HG02759 (cell line): ENCODE data around the gene IQSEC1.
"Not testable (repeated sequence)": the region's sequence is repeated elsewhere in the genome, so short reads cannot be mapped to it uniquely, and the experiment has no call there.

ENCODE experiments used
- ATAC-seq: cut with Tn5 transposase; IDR thresholded peaks from one replicate; pipeline ENCODE4 v1.9.1; 2021; ENCODE audit warnings: mild to moderate bottlenecking, moderate library complexity; ENCODE audit not compliant: unreplicated experiment

The IQSEC1 gene

DNA sequence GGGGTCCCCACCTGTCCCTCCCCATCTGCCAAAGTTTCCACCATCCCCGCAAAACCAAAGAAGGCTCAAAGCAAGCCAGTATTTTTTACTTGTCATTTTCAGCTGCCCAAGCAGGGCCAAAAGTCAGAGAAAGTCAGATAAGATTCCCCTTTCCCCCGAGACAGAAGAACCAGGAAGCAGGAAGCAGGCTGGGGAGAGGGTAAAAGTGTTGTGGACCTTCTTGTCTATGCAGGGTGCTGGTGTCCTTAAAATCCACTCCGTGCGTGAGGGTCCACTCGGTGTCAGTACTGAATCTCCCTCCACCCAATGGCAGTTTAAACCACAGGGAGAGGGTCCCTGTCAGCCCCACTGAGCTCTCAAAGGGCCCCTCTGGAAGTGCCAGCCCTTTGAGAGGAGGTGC is 211.6 kb downstream of the IQSEC1 start:
- no peak for ATAC-seq

DNA sequence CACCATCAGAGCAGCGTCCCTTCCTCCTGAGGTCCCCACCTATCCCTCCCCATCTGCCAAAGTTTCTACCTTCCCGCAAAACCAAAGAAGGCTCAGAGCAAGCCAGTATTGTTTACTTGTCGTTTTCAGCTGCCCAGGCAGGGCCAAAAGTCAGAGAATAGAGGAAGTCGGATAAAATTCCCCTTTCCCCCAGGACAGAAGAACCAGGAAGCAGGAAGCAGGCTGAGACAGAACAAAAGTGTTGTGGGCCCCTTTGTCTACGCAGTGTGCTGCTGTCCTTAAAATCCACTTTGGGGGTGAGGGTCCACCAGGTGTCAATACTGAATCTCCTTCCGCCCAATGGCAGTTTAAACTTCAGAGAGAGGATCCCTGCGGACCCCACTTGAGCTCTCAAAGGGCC is 213.4 kb downstream of the IQSEC1 start:
- ATAC-seq, result no peak

DNA sequence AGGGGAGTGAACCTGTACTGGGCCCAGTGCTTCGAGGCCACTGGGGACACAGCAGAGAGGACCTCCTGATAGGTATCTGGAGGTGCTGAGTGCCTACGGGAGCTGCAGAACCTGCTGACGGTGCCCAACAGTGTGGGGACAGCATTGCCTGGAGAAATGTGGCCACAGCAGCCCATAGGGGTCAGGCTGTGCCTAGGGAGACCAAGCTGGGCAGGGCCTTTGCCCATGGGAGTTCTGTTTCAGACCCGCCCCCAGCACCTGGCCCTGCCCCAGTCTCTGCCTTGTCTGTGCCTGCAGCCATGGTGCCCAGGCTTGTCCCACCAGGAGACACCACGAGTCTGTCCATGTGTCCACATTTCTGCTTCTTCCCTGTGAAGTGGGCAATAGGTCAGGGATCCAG is 216.6 kb downstream of the IQSEC1 start:
- ATAC-seq, result no peak

DNA sequence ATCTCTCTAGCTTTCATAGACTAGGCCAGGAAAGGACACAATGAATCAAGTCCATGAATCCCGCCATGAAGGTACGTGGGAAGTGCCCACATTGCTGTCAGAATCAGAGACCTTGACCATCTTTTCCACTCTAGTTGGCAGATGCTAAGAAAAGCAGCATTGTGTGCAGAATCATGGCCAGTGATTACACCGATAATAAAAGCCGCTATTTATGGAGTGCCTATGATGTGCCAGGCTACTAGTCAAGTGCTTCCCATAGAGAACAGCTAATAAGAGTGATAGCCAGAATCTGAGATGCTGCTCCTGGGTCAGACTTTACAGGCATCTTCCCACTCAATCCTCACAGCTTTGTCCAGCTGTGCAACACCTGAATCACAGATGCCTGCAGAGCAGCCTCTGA is 218.7 kb downstream of the IQSEC1 start:
- no peak for ATAC-seq

DNA sequence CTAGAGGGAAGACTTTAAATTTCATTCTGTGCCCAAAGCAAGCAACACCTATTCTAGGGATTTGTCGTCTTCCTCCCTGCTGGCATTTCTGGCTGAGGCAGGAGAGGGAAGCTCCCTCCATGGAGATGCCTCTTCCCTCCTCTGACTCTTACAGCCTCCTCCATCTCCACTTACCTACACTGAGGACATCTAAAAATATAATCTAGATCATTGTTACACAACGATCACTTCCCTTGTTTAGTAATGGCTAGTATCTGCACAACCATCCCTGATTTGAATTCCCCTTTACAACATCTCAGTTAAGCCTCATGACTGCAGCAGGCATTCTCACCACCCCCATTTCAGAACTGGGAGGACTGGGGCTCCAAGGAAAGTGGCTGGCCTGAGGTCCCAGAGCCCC is 219.4 kb downstream of the IQSEC1 start:
- not testable (repeated sequence) for ATAC-seq

DNA sequence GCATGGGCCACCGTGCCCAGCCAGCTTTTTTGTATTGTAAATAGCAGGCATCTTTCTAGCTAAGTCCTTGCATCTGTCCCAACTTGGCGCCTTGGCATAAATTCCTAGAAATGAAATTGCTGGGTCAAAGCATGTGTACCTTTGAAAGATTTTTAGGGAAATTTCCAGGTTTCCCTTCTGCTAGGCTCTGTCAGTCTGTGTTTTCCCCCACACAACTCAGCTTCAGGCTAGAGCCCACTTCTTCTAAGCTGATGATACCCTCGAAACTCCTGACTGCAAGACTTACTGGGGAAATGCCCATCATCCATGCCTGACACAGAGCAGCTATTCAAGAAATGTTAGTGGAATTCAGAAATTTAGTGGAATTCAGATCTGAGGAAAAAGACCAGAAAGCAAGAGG is 221.0 kb downstream of the IQSEC1 start:
- ATAC-seq, result no peak
